ENCODE results near the gene GRK4. TPM values are rescaled to one million over a fixed set of nuclear protein-coding genes. Genes with fewer than 3 reads are reported as not detected.
A peak's percentile ranks its signal among the peaks of the same experiment; 100 is the strongest.

Gene GRK4
- total and polyA plus RNA-seq, 2 donors: 2.3 to 5.6 TPM

- peaks cover 0 to 4% of the 10 kb centered on the region in 2 donors for H3K27me3 ChIP-seq (ENCODE audit: control insufficient read depth in 2 of 2, insufficient read depth in 1 of 2, low read length in 1 of 2)
- DNase-seq (ENCODE audit: low read depth in 6 of 9, low spot score in 9 of 9): no peak
- WGBS: 97% methylated on average over 6 of the region's 6 CpGs
- H3K4me3 ChIP-seq (ENCODE audit: low read length in 2 of 2): no peak overlapping the region
- no peaks in the 10 kb centered on the region for H3K4me1 ChIP-seq (ENCODE audit: control insufficient read depth in 2 of 2, insufficient read depth in 2 of 2, low read length in 2 of 2)
- no peaks in the 10 kb centered on the region for H3K36me3 ChIP-seq (ENCODE audit: control insufficient read depth in 2 of 2, insufficient read depth in 2 of 2, low read length in 1 of 2)
- no peaks in the 10 kb centered on the region for H3K9me3 ChIP-seq (ENCODE audit: control insufficient read depth in 2 of 2, insufficient read depth in 1 of 2, low read length in 1 of 2)
- H3K27ac ChIP-seq (ENCODE audit: low read depth in 1 of 2, low read length in 1 of 2): no peak overlapping the region
These were observed 103.5 kb downstream of the GRK4 start for GRCh38 chr4:3066836-3067400.

GRCh38 chr4:3067473-3068001 lies 104.2 kb downstream of the GRK4 start:
- Histone ChIP-seq H3K4me1 (ENCODE audit: control insufficient read depth in 2 of 2, insufficient read depth in 2 of 2, low read length in 2 of 2) (no peaks in the 10 kb centered on the region), H3K27ac (ENCODE audit: low read depth in 1 of 2, low read length in 1 of 2) (no peak overlapping the region), H3K36me3 (ENCODE audit: control insufficient read depth in 2 of 2, insufficient read depth in 2 of 2, low read length in 1 of 2) (no peaks in the 10 kb centered on the region), H3K4me3 (ENCODE audit: low read length in 2 of 2) (no peak overlapping the region), H3K9me3 (ENCODE audit: control insufficient read depth in 2 of 2, insufficient read depth in 1 of 2, low read length in 1 of 2) (no peaks in the 10 kb centered on the region), H3K27me3 (ENCODE audit: control insufficient read depth in 2 of 2, insufficient read depth in 1 of 2, low read length in 1 of 2) (peaks cover 0 to 4% of the 10 kb centered on the region in 2 donors)
- no peak for DNase-seq (ENCODE audit: low read depth in 6 of 9, low spot score in 9 of 9)
- 95% methylated on average over 6 of the region's 6 CpGs for WGBS

DNA sequence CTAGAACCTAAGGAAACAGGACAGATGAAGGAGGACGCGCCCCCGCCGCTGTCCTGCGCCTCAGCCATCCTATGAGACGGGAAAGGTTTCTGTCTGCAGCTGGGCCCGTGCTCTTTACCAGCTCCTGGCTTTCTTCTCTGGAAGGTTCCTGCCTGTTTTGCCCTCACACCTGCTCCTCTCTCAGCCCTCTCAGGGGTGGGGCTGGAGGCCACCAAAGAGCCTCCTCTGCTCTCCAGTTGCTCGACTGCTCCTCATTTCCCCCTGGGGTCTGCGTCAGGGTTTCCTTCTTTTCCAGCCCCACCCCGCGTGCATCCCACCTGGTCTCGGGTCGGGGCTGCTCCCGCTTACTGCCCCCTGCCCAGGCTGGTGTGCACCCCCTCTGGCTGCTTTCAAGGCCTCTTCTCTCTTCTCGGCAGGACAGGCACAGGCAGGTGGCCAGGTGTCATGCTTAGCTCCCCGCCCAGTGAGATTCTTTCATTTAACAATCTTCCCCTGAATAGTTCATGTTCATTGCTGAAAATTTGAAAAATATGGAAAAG lies 106.4 kb downstream of the GRK4 start:
- peaks cover 0 to 6% of the 10 kb centered on the region in 2 donors for H3K27me3 ChIP-seq (ENCODE audit: control insufficient read depth in 2 of 2, insufficient read depth in 1 of 2, low read length in 1 of 2)
- WGBS: 90% methylated on average over 16 of the region's 16 CpGs
- no peak for DNase-seq (ENCODE audit: low read depth in 6 of 9, low spot score in 9 of 9)
- H3K9me3 ChIP-seq (ENCODE audit: control insufficient read depth in 2 of 2, insufficient read depth in 1 of 2, low read length in 1 of 2): no peaks in the 10 kb centered on the region
- H3K4me1 ChIP-seq (ENCODE audit: control insufficient read depth in 2 of 2, insufficient read depth in 2 of 2, low read length in 2 of 2): peaks cover 4 to 6% of the 10 kb centered on the region in 2 donors
- no peak overlapping the region for H3K4me3 ChIP-seq (ENCODE audit: low read length in 2 of 2)
- no peak overlapping the region for H3K27ac ChIP-seq (ENCODE audit: low read depth in 1 of 2, low read length in 1 of 2)
- no peaks in the 10 kb centered on the region for H3K36me3 ChIP-seq (ENCODE audit: control insufficient read depth in 2 of 2, insufficient read depth in 2 of 2, low read length in 1 of 2)

- Histone ChIP-seq H3K9me3 (ENCODE audit: control insufficient read depth in 2 of 2, insufficient read depth in 1 of 2, low read length in 1 of 2) (no peaks in the 10 kb centered on the region), H3K4me3 (ENCODE audit: low read length in 2 of 2) (no peak overlapping the region), H3K27ac (ENCODE audit: low read depth in 1 of 2, low read length in 1 of 2) (no peak overlapping the region), H3K27me3 (ENCODE audit: control insufficient read depth in 2 of 2, insufficient read depth in 1 of 2, low read length in 1 of 2) (peaks cover 0 to 6% of the 10 kb centered on the region in 2 donors), H3K4me1 (ENCODE audit: control insufficient read depth in 2 of 2, insufficient read depth in 2 of 2, low read length in 2 of 2) (peaks cover 9 to 11% of the 10 kb centered on the region in 2 donors), H3K36me3 (ENCODE audit: control insufficient read depth in 2 of 2, insufficient read depth in 2 of 2, low read length in 1 of 2) (no peaks in the 10 kb centered on the region)
- 97% methylated on average over 3 of the region's 3 CpGs for WGBS
- DNase-seq (ENCODE audit: low read depth in 6 of 9, low spot score in 9 of 9): no peak
These were observed 107.5 kb downstream of the GRK4 start for GRCh38 chr4:3070709-3071500.

- H3K36me3 ChIP-seq (ENCODE audit: control insufficient read depth in 2 of 2, insufficient read depth in 2 of 2, low read length in 1 of 2): no peaks in the 10 kb centered on the region
- H3K4me1 ChIP-seq (ENCODE audit: control insufficient read depth in 2 of 2, insufficient read depth in 2 of 2, low read length in 2 of 2): peaks cover 11 to 14% of the 10 kb centered on the region in 2 donors
- no peaks in the 10 kb centered on the region for H3K9me3 ChIP-seq (ENCODE audit: control insufficient read depth in 2 of 2, insufficient read depth in 1 of 2, low read length in 1 of 2)
- DNase-seq (ENCODE audit: low read depth in 6 of 9, low spot score in 9 of 9): no peak
- H3K27ac ChIP-seq (ENCODE audit: low read depth in 1 of 2, low read length in 1 of 2): no peak overlapping the region
- H3K4me3 ChIP-seq (ENCODE audit: low read length in 2 of 2): no peak overlapping the region
- peaks cover 0 to 6% of the 10 kb centered on the region in 2 donors for H3K27me3 ChIP-seq (ENCODE audit: control insufficient read depth in 2 of 2, insufficient read depth in 1 of 2, low read length in 1 of 2)
- 98% methylated on average over 7 of the region's 7 CpGs for WGBS
These were observed 108.4 kb downstream of the GRK4 start for GRCh38 chr4:3071811-3072210.

GRCh38 chr4:3073158-3074077 lies 110.0 kb downstream of the GRK4 start:
- Histone ChIP-seq H3K36me3 (ENCODE audit: control insufficient read depth in 2 of 2, insufficient read depth in 2 of 2, low read length in 1 of 2) (no peaks in the 10 kb centered on the region), H3K27ac (ENCODE audit: low read depth in 1 of 2, low read length in 1 of 2) (peak overlapping the region; percentile 36 to 74), H3K4me3 (ENCODE audit: low read length in 2 of 2) (peak overlapping the region; percentile 46 to 85), H3K27me3 (ENCODE audit: control insufficient read depth in 2 of 2, insufficient read depth in 1 of 2, low read length in 1 of 2) (peaks cover 0 to 6% of the 10 kb centered on the region in 2 donors), H3K4me1 (ENCODE audit: control insufficient read depth in 2 of 2, insufficient read depth in 2 of 2, low read length in 2 of 2) (peaks cover 11 to 14% of the 10 kb centered on the region in 2 donors), H3K9me3 (ENCODE audit: control insufficient read depth in 2 of 2, insufficient read depth in 1 of 2, low read length in 1 of 2) (no peaks in the 10 kb centered on the region)
- WGBS: 16% methylated on average over 54 of the region's 54 CpGs
- DNase-seq (ENCODE audit: low read depth in 6 of 9, low spot score in 9 of 9): peak in 1 of 9 donors; percentile 23

- WGBS: 1% methylated on average over 81 of the region's 81 CpGs
- peak within 1 kb of the TSS; percentile 78 to 85 for H3K4me3 ChIP-seq (ENCODE audit: low read length in 2 of 2)
- H3K27me3 ChIP-seq (ENCODE audit: control insufficient read depth in 2 of 2, insufficient read depth in 1 of 2, low read length in 1 of 2): peaks cover 0 to 6% of the 10 kb centered on the region in 2 donors
- H3K27ac ChIP-seq (ENCODE audit: low read depth in 1 of 2, low read length in 1 of 2): peak within 1 kb of the TSS; percentile 93 to 99
- H3K36me3 ChIP-seq (ENCODE audit: control insufficient read depth in 2 of 2, insufficient read depth in 2 of 2, low read length in 1 of 2): no peaks in the 10 kb centered on the region
- no peaks in the 10 kb centered on the region for H3K9me3 ChIP-seq (ENCODE audit: control insufficient read depth in 2 of 2, insufficient read depth in 1 of 2, low read length in 1 of 2)
- DNase-seq (ENCODE audit: low read depth in 6 of 9, low spot score in 9 of 9): peak; percentile 88 to 97 (median 94)
- H3K4me1 ChIP-seq (ENCODE audit: control insufficient read depth in 2 of 2, insufficient read depth in 2 of 2, low read length in 2 of 2): peaks cover 11 to 14% of the 10 kb centered on the region in 2 donors
These were observed 110.9 kb downstream of the GRK4 start, which contains the start of the genes HTT and HTT-AS for GRCh38 chr4:3074078-3074845. Gene HTT (plus strand): TSS chr4:3074681. CDS start chr4:3074826, 145 bp downstream. Gene HTT-AS (minus strand): TSS chr4:3074538.

Data from thymus (tissue), 11 donors.